RWPE2 (cell line): ENCODE data around the gene DBP.
A peak's percentile ranks its signal among the peaks of the same experiment; 100 is the strongest.

Source experiments
- ATAC-seq: fragments of 200-7000 bp; cut with Tn5 transposase; 3 replicates; pipeline ENCODE4 v1.9.1; 2021; ENCODE audit warnings: low read depth
- DNase-seq: peaks from one replicate; pipeline ENCODE4 v3.0.0-alpha.2; 2020; ENCODE audit warnings: low spot score
- H3K27ac ChIP-seq: fragments of 450-650 bp; 2 replicates; pipeline ENCODE4 v1.5.1; 2017; ENCODE audit warnings: mild to moderate bottlenecking; ENCODE audit not compliant: poor library complexity, severe bottlenecking
- H3K27me3 ChIP-seq: fragments of 250-450 bp; sonication (Bioruptor Pico); 2 replicates; pipeline ENCODE4 v1.5.1; 2021; ENCODE audit warnings: mild to moderate bottlenecking, moderate library complexity; ENCODE audit not compliant: insufficient read depth, poor library complexity, severe bottlenecking
- H3K36me3 ChIP-seq: fragments of 250-450 bp; sonication (Bioruptor Pico); 2 replicates; pipeline ENCODE4 v1.5.1; 2020; ENCODE audit warnings: low read depth, mild to moderate bottlenecking, moderate library complexity
- H3K4me1 ChIP-seq: fragments of 250-450 bp; sonication (Bioruptor Pico); 2 replicates; pipeline ENCODE4 v1.5.1; 2021; ENCODE audit warnings: mild to moderate bottlenecking, moderate library complexity; ENCODE audit not compliant: insufficient read depth, poor library complexity, severe bottlenecking
- H3K4me3 ChIP-seq: fragments of 250-450 bp; sonication (Bioruptor Pico); 2 replicates; pipeline ENCODE4 v1.5.1; 2021; ENCODE audit warnings: mild to moderate bottlenecking, moderate library complexity; ENCODE audit not compliant: severe bottlenecking
- H3K9me3 ChIP-seq: fragments of 250-450 bp; sonication (Bioruptor Pico); 2 replicates; pipeline ENCODE4 v1.5.1; 2021; ENCODE audit warnings: mild to moderate bottlenecking, moderate library complexity; ENCODE audit not compliant: severe bottlenecking
- TF ChIP-seq, protein P1 (sequence below): fragments of 450-650 bp; IDR thresholded peaks from one replicate; pipeline ENCODE4 v1.5.1; 2017; ENCODE audit warnings: mild to moderate bottlenecking, moderate library complexity; ENCODE audit not compliant: poor library complexity, severe bottlenecking

Gene DBP

DNA sequence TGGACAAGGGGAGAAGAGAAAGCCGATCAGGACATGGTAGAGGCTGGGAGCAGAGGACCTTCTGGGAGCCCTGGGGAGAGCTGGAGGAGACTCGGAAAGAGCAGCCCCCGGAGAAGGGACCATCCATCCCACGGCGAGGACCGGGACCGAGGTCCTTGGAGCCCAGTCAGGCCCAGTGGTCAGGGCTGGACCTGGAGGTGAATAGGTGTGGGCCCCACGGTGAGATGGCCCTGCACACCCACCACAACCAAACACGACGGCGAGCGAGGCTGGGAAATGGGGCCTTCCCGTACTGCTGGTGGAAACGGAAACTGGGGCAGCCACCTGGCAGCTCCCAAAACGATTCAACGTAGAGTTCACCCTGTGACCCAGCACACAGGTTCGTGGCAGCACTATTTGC lies 39.3 kb upstream of the DBP start:
- ATAC-seq (no peak), DNase-seq (no peak)
- Histone ChIP-seq H3K27ac (no peak overlapping the region), H3K9me3 (no peaks in the 10 kb centered on the region), H3K4me3 (no peak overlapping the region), H3K36me3 (no peaks in the 10 kb centered on the region), H3K4me1 (no peaks in the 10 kb centered on the region), H3K27me3 (no peaks in the 10 kb centered on the region)
- TF ChIP-seq, protein P1, sequence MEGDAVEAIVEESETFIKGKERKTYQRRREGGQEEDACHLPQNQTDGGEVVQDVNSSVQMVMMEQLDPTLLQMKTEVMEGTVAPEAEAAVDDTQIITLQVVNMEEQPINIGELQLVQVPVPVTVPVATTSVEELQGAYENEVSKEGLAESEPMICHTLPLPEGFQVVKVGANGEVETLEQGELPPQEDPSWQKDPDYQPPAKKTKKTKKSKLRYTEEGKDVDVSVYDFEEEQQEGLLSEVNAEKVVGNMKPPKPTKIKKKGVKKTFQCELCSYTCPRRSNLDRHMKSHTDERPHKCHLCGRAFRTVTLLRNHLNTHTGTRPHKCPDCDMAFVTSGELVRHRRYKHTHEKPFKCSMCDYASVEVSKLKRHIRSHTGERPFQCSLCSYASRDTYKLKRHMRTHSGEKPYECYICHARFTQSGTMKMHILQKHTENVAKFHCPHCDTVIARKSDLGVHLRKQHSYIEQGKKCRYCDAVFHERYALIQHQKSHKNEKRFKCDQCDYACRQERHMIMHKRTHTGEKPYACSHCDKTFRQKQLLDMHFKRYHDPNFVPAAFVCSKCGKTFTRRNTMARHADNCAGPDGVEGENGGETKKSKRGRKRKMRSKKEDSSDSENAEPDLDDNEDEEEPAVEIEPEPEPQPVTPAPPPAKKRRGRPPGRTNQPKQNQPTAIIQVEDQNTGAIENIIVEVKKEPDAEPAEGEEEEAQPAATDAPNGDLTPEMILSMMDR = no peak

DNA sequence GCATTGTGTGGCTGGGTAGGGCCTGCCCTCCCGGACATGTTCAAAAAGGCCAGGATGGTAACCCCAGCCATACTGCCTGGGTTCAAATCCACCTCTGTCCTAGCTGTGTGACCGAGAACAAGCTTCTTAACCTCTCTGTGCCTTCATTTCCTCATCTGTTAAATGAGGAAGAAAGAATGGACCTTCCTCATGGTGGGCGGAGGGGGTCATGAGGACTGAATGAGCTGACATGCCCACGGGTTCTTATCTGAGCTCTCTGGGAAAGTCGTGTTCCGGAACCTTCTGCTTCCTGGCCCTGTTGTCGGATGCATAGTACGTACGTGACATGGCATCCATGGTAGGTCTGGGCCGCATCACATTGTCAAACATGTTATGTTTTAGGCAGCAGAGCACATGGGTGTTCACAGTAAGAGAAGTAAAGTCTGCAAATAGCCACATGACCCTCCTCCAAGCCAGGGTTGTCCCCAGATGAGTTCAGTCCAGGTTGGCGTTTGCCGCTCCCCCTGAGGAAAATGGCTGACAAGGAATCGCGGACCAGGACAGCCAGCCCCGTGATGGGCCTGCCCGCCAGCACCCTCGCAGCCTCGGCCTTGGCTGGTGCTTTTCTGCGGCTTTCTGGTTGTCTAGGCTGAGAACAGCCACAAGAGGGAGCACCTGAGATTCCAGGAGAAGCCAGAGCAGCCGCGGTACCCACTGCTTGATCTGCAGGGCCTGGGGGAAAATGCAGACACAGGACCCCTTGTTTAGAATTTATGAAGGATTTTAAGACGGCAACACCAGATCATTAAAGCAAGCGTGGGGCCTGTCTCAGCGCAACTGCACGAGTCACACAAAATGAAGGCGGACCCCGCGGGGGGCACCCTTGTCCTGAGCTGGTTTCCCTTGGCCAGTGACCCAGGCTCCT lies 38.0 kb upstream of the DBP start:
- Histone ChIP-seq H3K27me3 (no peaks in the 10 kb centered on the region), H3K9me3 (no peaks in the 10 kb centered on the region), H3K27ac (no peak overlapping the region), H3K4me3 (no peak overlapping the region), H3K36me3 (no peaks in the 10 kb centered on the region), H3K4me1 (no peaks in the 10 kb centered on the region)
- no peak for DNase-seq
- TF ChIP-seq, protein P1 = peak; percentile 90
- peak; percentile 81 for ATAC-seq

DNA sequence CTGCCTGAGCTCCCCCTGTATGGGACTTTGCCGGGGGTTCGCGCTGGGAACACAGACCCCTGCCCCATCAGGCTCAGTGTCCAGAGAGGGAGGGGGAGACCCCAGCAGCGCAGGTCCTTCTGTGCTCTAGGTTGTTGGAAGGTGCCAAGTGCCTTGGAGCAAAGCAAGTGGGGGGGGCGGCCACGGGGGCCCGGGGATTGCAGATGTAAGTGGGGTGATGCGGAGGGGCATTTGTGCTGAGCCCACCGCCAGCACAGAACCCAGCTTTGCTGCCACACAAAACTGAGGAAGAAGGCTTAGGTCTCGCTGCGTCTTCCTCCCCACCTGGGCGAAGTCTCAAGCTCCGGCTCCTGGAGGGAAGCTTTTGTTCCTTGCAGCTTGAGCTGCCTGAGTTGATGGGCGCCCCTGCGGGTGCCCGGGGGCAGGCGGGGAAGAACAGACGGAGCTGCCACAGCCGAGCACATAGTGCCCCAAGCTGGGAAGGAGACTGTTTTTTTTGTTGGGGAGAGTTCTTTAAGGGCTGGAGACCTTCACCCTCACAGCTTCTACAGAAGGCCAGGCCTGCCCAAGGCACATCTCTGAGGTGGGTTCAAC lies 37.1 kb upstream of the DBP start:
- Histone ChIP-seq H3K27me3 (no peaks in the 10 kb centered on the region), H3K27ac (no peak overlapping the region), H3K4me3 (no peak overlapping the region), H3K36me3 (no peaks in the 10 kb centered on the region), H3K9me3 (no peaks in the 10 kb centered on the region), H3K4me1 (no peaks in the 10 kb centered on the region)
- TF ChIP-seq, protein P1 = no peak
- no peak for DNase-seq
- ATAC-seq = no peak

DNA sequence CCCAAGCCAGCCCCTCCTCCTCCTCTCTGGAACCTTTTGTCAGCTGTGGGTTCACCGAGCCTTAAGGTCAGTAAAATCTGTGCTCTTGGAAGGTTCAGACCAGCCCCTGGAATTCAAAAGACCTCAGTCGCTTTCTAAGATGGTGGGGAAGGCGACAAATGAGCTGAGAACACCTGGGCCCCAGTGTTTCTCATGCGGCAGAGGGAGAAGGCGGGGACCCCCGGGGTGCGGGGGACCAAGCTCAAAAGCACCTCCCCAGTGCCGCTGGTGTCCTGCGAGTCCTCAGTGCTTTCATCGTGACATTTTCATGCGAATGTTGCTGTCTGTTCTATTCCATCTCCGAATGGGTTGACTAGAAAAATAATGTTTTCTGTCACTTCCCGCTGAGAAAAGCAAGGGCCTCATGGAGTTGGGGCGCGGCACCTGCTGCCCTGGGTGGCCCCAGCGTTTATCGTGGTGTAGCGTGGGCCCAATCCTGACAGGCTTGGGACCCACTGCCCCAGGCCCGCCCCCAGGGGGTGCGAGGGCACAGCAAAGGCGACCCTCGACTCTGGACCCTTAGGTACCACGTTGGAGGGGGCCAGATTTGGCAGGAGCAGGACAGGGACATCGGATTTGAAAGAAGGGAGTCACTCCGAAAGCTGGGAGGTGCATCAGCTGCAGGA lies 36.4 kb upstream of the DBP start:
- ATAC-seq = no peak
- TF ChIP-seq, protein P1 = no peak
- no peaks in the 10 kb centered on the region for H3K36me3 ChIP-seq
- no peak overlapping the region for H3K4me3 ChIP-seq
- H3K27me3 ChIP-seq = no peaks in the 10 kb centered on the region
- H3K4me1 ChIP-seq = no peaks in the 10 kb centered on the region
- no peak for DNase-seq
- no peaks in the 10 kb centered on the region for H3K9me3 ChIP-seq
- no peak overlapping the region for H3K27ac ChIP-seq
